ENCODE measurements around the gene HPGD.
"Not testable (repeated sequence)": the region's sequence is repeated elsewhere in the genome, so short reads cannot be mapped to it uniquely, and the experiment has no call there.

- not testable (repeated sequence) for TF ChIP-seq CTCF, POLR2AphosphoS5, EP300 (IDR thresholded peaks at IDR 0.05)
These were observed 33.9 kb downstream of the HPGD start for GRCh38 chr4:174488368-174488767.
